SK-N-SH (cell line): ENCODE measurements around the gene ADD1. TPM values are rescaled to one million over a fixed set of nuclear protein-coding genes. Genes with fewer than 3 reads are reported as not detected.

Source experiments
- ELF1 ChIP-seq: IDR thresholded peaks from 2 replicates; pipeline ENCODE4 v1.4.0; 2012
- EZH2phosphoT487 ChIP-seq: fragments of 200-600 bp; sonication (generic); IDR thresholded peaks from 2 replicates; pipeline ENCODE4 v1.6.1; 2017; ENCODE audit warnings: low read depth, mixed run types, mild to moderate bottlenecking, antibody characterized with exemption, moderate library complexity, borderline replicate concordance
- FOXJ3 ChIP-seq: sonication (generic); formaldehyde crosslinking; IDR thresholded peaks from 2 replicates; pipeline ENCODE4 v1.5.1; 2020; ENCODE audit warnings: mild to moderate bottlenecking, missing genetic modification reagents
- FOXM1 ChIP-seq: IDR thresholded peaks from 2 replicates; pipeline ENCODE4 v1.4.0; 2012; ENCODE audit warnings: low read depth, mild to moderate bottlenecking
- GATA2 ChIP-seq: sonication (generic); formaldehyde crosslinking; IDR thresholded peaks from 2 replicates; pipeline ENCODE4 v1.5.0; 2020; ENCODE audit warnings: mild to moderate bottlenecking, missing genetic modification reagents
- NRF1 ChIP-seq: IDR thresholded peaks from 2 replicates; pipeline ENCODE4 v1.6.1; 2012; ENCODE audit warnings: low read depth, mild to moderate bottlenecking, low read length
- POLR2AphosphoS5 ChIP-seq: IDR thresholded peaks from 2 replicates; pipeline ENCODE4 v1.6.1; 2012; ENCODE audit warnings: low read depth, low read length
- RCOR1 ChIP-seq: fragments of 150-350 bp; IDR thresholded peaks from 2 replicates; pipeline ENCODE4 v1.6.1; 2017; ENCODE audit warnings: antibody characterized with exemption, low read length
- RXRA ChIP-seq: IDR thresholded peaks from 2 replicates; pipeline ENCODE4 v1.4.0; 2012; ENCODE audit warnings: low read depth, mild to moderate bottlenecking, borderline replicate concordance
- SIN3A ChIP-seq: IDR thresholded peaks from 2 replicates; pipeline ENCODE4 v1.6.1; 2012; ENCODE audit warnings: low read depth, mild to moderate bottlenecking, low read length, moderate library complexity, borderline replicate concordance
- TAF1 ChIP-seq: IDR thresholded peaks from 2 replicates; pipeline ENCODE4 v1.6.1; 2012; ENCODE audit warnings: low read depth, mild to moderate bottlenecking, low read length, moderate library complexity, borderline replicate concordance
- TEAD4 ChIP-seq: IDR thresholded peaks from 2 replicates; pipeline ENCODE4 v1.4.0; 2012; ENCODE audit warnings: mild to moderate bottlenecking, borderline replicate concordance; ENCODE audit not compliant: insufficient read depth
- YY1 ChIP-seq: IDR thresholded peaks from 2 replicates; pipeline ENCODE4 v1.4.0; 2012; ENCODE audit warnings: low read depth, mild to moderate bottlenecking
- polyA plus RNA-seq, 3 experiments: library from polyadenylated mRNA; depleted of rRNA; stranded (reverse); fragments of >200 nt; gene quantifications; 2 replicates each; pipeline ENCODE4 v1.2.3, GENCODE V29; 2012
- TF ChIP-seq, protein P1 (sequence below): IDR thresholded peaks from 2 replicates; pipeline ENCODE4 v1.4.0; 2012; ENCODE audit warnings: low read depth
- TF ChIP-seq, protein P2 (sequence below): IDR thresholded peaks from 2 replicates; pipeline ENCODE4; 2012
- TF ChIP-seq, protein P3 (sequence below): IDR thresholded peaks from 2 replicates; pipeline ENCODE4 v1.4.0; 2012; ENCODE audit warnings: low read depth, borderline replicate concordance
- TF ChIP-seq, protein P4 (sequence below): fragments of 200-600 bp; sonication (generic); IDR thresholded peaks from 2 replicates; pipeline ENCODE4 v1.6.1; 2017; ENCODE audit warnings: antibody characterized with exemption, mild to moderate bottlenecking, moderate library complexity
- TF ChIP-seq, protein P5 (sequence below): fragments of 150-350 bp; IDR thresholded peaks from 2 replicates; pipeline ENCODE4 v1.6.1; 2016; ENCODE audit warnings: mild to moderate bottlenecking, low read depth, low read length

Gene ADD1
- polyA plus RNA-seq, 1 of the 3 experiments (the other 2 are of a cell fraction): 155 TPM

DNA sequence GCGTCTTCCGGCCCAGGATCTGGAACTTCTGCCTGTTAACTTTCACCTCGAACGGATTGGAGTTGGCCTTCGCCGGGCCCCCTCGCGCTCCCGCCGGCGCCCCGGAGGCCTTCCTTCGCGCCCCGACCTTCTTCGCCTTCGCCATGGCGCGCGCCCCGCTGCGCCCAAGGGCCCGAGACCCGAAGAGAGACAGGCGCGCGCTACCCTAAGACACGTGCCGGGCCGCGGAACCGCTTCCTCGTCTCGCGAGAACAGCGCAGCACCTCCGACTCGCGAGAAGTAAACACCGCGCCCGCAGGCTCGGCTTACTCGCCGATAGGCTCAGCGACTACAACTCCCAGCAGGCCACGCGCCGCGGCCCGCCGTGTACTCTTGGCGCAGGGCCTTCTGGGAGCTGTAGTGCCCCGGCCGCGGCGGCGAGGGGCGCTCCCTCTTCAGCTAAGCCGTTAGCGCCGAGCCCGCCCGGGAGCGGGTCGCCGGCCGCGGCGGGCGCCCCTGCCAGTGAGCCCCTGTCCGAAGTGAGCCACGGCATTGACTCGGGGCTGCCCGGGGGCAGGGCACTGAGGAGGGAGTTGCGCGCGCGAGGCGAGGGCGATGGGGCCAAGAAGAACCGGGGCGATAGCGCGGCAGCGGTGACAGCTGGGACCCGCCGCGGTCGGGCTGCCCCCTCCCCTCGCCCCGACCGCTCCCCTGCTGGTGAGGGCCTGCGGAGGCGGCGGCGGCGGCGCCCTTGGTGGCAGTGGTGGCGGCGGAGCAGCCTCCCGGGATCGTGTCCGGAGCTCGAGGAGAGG lies 119.7 kb downstream of the ADD1 start, which contains the start of the genes GRK4 and NOP14 (continued):
- TF ChIP-seq, protein P1, sequence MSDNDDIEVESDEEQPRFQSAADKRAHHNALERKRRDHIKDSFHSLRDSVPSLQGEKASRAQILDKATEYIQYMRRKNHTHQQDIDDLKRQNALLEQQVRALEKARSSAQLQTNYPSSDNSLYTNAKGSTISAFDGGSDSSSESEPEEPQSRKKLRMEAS: peak; percentile 99
- TF ChIP-seq EZH2phosphoT487 (no peak), NRF1 (no peak), GATA2 (CRISPR knock-in tag) (no peak), RXRA (no peak), FOXM1 (no peak), ELF1 (peak; percentile 83), TEAD4 (no peak), SIN3A (peak; percentile 100), YY1 (peak; percentile 47; the same call in 1 of the 2 replicates), RCOR1 (peak; percentile 29), FOXJ3 (CRISPR knock-in tag) (peak; percentile 98), POLR2AphosphoS5 (peak; percentile 39; the same call in 1 of the 2 replicates), TAF1 (peak; percentile 58)
- TF ChIP-seq, protein P2, sequence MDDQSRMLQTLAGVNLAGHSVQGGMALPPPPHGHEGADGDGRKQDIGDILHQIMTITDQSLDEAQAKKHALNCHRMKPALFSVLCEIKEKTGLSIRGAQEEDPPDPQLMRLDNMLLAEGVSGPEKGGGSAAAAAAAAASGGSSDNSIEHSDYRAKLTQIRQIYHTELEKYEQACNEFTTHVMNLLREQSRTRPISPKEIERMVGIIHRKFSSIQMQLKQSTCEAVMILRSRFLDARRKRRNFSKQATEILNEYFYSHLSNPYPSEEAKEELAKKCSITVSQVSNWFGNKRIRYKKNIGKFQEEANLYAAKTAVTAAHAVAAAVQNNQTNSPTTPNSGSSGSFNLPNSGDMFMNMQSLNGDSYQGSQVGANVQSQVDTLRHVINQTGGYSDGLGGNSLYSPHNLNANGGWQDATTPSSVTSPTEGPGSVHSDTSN: no peak
- TF ChIP-seq, protein P3, sequence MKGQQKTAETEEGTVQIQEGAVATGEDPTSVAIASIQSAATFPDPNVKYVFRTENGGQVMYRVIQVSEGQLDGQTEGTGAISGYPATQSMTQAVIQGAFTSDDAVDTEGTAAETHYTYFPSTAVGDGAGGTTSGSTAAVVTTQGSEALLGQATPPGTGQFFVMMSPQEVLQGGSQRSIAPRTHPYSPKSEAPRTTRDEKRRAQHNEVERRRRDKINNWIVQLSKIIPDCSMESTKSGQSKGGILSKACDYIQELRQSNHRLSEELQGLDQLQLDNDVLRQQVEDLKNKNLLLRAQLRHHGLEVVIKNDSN: peak; percentile 89
- TF ChIP-seq, protein P4, sequence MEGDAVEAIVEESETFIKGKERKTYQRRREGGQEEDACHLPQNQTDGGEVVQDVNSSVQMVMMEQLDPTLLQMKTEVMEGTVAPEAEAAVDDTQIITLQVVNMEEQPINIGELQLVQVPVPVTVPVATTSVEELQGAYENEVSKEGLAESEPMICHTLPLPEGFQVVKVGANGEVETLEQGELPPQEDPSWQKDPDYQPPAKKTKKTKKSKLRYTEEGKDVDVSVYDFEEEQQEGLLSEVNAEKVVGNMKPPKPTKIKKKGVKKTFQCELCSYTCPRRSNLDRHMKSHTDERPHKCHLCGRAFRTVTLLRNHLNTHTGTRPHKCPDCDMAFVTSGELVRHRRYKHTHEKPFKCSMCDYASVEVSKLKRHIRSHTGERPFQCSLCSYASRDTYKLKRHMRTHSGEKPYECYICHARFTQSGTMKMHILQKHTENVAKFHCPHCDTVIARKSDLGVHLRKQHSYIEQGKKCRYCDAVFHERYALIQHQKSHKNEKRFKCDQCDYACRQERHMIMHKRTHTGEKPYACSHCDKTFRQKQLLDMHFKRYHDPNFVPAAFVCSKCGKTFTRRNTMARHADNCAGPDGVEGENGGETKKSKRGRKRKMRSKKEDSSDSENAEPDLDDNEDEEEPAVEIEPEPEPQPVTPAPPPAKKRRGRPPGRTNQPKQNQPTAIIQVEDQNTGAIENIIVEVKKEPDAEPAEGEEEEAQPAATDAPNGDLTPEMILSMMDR: peak; percentile 22; the same call in 1 of the 2 replicates
- TF ChIP-seq, protein P5, sequence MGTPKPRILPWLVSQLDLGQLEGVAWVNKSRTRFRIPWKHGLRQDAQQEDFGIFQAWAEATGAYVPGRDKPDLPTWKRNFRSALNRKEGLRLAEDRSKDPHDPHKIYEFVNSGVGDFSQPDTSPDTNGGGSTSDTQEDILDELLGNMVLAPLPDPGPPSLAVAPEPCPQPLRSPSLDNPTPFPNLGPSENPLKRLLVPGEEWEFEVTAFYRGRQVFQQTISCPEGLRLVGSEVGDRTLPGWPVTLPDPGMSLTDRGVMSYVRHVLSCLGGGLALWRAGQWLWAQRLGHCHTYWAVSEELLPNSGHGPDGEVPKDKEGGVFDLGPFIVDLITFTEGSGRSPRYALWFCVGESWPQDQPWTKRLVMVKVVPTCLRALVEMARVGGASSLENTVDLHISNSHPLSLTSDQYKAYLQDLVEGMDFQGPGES: no peak
